ENCODE measurements around the gene ZBED1.
"Not testable (repeated sequence)": the region's sequence is repeated elsewhere in the genome, so short reads cannot be mapped to it uniquely, and the experiment has no call there.

Gene ZBED1

DNA sequence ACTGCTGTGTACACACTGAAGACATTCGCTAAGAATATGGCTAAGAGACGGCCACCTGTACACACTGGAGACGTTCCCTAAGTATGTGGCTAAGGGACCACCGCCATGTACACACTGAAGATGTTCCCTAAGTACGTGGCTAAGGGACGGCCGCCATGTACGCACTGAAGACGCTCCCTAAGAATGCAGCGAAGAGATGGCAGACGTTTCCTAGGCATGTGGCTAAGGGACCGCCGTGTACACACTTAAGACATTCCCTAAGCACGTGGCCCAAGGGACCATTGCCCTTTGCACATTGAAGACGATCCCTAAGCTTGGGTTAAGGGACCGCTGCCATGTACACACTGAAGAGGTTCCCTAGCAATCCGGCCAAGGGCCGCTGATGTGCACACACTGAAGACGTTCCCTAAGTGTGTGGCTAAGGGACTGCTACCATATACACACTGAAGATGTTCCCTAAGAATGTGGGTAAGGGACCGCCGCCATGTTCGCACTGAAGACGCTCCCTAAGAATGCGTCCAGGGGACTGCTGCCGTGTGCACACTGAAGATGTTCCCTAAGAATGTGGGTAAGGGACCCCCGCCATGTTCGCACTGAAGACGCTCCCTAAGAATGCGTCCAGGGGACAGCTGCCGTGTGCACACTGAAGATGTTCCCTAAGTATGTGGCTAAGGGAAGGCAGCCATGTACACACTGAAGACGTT is 36.7 kb downstream of the ZBED1 start:
- DNase-seq: no peak
- in situ Hi-C loops (cut with HindIII; ENCODE audit: low pct_ligation_motif_present, low pct_unique_long_range_greater_than_20kb, low sequenced_read_pairs): no loop called here

DNA sequence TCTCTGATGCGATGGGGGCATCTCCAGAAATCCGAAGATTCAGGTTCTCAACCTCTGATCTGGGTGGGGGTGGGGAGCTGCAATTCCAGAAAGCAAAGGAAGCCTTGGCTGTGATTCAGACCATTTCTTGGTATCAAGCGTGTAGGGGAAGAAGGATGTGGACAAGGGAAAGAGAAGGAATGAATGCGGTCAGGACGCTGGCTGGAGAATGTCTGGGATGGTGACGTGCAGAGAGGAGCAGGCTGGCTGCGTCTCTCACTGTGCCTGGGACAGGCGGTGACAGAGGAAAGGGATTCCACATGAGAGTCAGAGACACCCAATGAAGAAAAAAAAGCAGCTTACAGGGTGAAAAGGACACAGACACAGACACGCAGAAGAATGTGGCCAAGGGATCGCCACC is 37.3 kb downstream of the ZBED1 start:
- DNase-seq; in situ Hi-C loops (cut with HindIII; ENCODE audit: low pct_ligation_motif_present, low pct_unique_long_range_greater_than_20kb, low sequenced_read_pairs): not testable (repeated sequence)

DNA sequence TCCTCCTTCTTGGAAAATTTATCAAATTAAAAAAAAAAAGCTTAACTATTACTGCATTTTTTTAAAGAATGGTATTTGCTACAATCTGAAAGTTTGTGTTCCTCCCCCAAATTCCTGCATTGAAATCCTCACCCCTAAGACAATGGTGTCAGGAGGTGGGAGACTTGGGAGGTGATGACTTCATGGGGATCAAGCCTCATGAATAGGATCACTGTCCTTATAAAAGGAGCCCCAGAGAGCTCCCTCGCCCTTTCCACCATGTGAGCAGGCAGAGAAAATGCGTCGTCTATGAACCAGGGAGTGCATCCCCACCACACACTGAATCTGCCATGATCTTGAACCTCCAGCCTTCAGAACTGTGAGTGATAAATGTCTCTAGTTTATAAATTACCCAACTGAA is 38.0 kb downstream of the ZBED1 start:
- DNase-seq: no peak
- in situ Hi-C loops (cut with HindIII; ENCODE audit: low pct_ligation_motif_present, low pct_unique_long_range_greater_than_20kb, low sequenced_read_pairs): no loop called here

DNA sequence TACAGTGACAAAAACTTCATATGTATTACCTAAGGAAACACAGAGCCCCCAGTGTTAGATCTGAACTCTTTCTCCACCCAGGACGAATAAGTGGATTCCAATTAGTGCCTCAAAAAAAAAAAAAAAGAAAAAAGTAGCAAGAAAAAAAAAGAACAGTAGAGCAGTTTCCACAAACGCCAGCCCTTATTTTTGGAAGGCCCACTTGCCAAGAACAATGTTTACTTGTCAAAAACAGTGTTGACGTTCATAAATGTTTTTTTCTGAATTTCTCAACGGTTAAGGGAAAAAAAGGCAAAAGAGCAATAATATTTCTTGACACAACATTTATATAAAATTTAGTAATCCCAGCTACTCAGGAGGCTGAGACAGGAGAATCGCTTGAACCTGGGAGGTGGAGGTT is 38.7 kb downstream of the ZBED1 start:
- DNase-seq: no peak
- in situ Hi-C loops (cut with HindIII; ENCODE audit: low pct_ligation_motif_present, low pct_unique_long_range_greater_than_20kb, low sequenced_read_pairs): no loop called here

DNA sequence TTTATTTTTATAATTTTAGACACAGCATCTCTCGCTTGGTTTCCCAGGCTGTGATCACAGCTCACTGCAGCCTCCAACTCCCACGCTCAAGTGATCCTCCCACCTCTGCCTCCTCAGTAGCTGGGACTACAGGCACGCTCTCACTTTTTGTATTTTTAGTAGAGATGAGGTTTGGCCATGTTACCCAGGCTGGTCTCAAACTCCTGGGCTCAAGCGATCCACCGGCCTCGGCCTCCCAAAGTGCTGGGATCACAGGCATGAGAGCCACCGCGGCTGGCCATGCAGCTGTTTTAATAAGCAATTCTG is 39.1 kb downstream of the ZBED1 start:
- in situ Hi-C loops (cut with HindIII; ENCODE audit: low pct_ligation_motif_present, low pct_unique_long_range_greater_than_20kb, low sequenced_read_pairs): no loop called here

DNA sequence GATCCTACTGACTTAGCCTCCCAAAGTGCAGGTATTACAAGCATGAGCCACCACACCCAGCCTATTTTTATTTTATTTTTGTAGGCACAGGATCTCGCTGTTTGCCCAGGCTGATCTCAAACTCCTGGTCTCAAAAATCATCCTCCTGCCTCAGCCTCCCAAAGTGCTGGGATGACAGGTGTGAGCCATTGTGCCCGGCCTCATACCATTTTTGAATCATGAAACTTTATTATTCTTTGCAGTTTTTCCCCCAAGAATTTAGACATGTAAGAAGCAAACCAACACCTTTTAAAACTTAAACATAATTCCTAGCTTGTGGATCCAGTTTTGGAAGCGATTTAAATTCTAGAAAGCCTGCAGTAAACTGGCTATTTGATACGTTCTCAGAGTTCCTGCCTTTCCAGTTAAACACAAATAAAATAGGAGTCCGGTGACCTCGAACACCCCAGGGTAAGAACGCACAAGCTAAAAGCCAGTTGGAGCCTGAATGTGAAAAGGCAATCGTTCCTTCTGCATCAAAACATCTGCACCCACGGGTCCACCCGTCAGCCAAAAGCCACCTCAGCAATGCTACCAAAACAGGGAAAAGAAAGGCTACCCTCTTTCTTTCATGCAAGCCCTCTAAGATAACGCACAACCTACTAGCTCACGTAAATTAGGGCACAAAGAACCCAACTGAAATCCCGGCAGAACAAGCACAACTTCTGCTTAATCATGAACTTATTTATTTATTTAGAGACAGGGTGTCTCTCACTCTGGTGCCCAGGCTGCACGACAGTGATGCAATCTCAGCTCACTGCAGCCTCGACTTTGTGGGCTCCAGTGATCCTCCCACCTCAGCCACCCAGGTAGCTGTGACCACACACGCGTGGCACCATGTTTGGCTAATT is 39.7 kb downstream of the ZBED1 start:
- DNase-seq; in situ Hi-C loops (cut with HindIII; ENCODE audit: low pct_ligation_motif_present, low pct_unique_long_range_greater_than_20kb, low sequenced_read_pairs): not testable (repeated sequence)

More for the DNA sequence above, 39.1 kb downstream of the ZBED1 start:
- DNase-seq: no peak

DNA sequence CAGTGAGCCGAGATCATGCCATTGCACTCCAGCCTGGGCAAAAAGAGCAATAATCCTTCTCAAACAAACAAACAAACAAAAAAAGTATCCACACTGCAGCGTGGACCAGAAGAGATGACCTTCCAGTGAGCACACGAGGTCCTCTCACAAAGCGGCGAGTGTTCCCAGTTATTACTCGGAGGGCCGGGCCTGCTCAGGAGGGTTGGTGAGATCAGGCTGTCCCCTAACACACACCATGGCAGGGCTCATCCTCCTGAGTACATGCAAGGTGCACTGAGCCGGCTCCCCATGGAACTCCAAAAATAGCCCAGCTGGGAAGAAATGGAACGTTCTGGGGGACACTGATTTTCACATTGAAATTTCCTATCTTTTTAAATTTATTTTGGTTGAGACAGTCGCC is 40.7 kb downstream of the ZBED1 start:
- in situ Hi-C loops (cut with HindIII; ENCODE audit: low pct_ligation_motif_present, low pct_unique_long_range_greater_than_20kb, low sequenced_read_pairs): not testable (repeated sequence)

DNA sequence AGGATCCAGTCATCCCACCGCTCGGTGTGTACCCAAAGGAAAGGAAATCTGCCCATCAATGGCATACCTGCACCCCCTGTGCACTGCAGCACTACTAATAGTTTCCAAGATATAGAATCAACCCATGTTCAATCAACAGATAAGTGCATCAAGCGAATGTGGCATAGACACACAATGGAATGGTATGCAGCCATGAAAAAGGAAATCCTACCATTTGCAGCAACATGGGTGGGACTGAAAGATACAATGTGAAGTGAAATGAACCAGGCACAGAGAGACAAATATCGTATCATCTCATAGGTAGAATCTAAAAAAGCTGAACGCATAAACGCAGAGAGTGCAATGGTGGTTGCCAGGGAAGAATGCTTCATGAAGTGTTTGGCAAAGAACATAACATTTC is 42.5 kb downstream of the ZBED1 start:
- in situ Hi-C loops (cut with HindIII; ENCODE audit: low pct_ligation_motif_present, low pct_unique_long_range_greater_than_20kb, low sequenced_read_pairs): no loop called here
- no peak for DNase-seq

More for the DNA sequence above, 40.7 kb downstream of the ZBED1 start:
- DNase-seq: not testable (repeated sequence)

DNA sequence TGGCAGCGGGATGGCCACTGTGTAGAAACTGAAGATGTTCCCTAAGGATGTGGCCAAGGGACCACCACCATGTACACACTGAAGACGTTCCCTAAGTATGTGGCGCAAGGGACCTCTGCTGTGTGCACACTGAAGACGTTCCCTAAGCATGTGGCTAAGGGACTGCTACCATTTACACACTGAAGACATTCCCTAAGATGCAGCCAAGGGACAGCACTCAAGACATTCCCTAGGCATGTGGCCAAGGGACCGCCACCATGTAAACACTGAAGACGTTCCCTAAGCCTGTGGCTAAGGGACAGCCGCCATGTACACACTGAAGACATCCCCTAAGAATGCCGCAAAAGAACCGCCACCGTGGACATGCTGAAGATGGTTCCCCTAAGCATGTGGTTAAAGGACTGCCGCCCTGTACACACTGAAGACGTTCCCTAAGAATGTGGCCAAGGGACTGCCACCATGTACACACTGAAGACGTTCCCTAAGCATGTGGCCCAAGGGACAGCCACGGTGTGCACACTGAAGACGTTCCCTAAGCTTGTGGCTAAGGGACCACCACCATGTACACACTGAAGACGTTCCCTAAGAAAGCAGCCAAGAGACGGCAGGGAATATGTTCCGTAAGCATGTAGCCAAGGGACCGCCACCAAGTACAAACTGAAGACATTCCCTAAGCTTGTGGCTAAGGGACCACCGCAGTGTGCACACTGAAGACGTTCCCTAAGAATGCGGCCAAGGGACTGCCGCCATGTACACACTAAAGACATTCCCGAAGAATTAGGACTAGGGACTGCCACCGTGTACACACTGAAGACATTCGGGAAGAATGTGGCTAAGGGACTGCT is 43.3 kb downstream of the ZBED1 start:
- DNase-seq: no peak
- in situ Hi-C loops (cut with HindIII; ENCODE audit: low pct_ligation_motif_present, low pct_unique_long_range_greater_than_20kb, low sequenced_read_pairs): no loop called here

DNA sequence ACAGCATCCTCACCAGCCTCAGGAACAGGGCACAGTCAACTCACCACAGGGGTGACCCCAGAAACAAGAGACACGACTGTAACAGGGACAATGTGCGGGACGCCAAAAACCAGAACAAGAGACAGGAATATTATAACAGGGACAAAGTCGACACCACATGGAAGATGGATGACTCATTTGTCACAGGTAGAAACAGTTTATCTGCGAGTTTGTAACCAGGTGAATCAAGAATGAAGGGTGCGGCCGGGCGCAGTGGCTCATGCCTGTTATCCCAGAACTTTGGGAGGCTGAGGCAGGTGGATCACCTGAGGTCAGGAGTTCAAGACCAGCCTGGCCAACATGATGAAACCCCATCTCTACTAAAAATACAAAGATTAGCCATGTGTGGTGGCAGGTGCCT is 44.7 kb downstream of the ZBED1 start:
- DNase-seq; in situ Hi-C loops (cut with HindIII; ENCODE audit: low pct_ligation_motif_present, low pct_unique_long_range_greater_than_20kb, low sequenced_read_pairs): not testable (repeated sequence)

DNA sequence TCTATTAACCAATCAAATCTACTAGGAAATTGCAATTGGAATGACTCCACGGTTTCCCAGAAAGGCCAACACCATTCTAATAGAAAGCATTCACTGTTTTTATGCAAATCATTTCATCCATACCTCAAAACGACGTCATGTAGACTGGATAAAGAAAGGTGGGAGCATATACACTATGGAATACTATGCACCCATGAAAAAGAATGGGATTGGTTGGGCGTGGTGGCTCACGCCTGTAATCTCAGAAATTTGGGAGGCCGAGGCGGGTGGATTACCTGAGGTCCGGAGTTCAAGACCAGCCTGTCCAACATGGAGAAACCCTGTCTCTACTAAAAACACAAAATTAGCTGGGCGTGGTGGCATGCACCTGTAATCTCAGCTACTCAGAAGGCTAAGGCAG is 46.2 kb downstream of the ZBED1 start:
- in situ Hi-C loops (cut with HindIII; ENCODE audit: low pct_ligation_motif_present, low pct_unique_long_range_greater_than_20kb, low sequenced_read_pairs): not testable (repeated sequence)

DNA sequence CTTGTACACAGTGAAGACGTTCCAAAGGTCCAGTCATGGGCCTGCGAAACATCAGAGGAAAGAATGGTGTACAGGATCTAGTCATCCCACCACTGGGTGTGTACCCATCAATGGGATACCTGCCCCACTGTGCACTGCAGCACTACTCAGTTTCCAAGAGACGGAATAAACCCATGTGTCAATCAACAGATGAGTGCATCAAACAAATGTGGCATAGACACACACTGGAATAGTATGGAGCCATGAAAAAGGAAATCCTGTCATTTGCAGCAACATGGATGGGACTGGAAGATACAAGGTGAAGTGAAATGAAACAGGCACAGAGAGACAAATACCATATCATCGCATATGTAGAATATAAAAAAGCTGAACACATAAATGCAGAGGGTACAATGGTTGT is 48.0 kb downstream of the ZBED1 start:
- in situ Hi-C loops (cut with HindIII; ENCODE audit: low pct_ligation_motif_present, low pct_unique_long_range_greater_than_20kb, low sequenced_read_pairs): no loop called here
- DNase-seq: no peak

More for the DNA sequence above, 46.2 kb downstream of the ZBED1 start:
- not testable (repeated sequence) for DNase-seq

DNA sequence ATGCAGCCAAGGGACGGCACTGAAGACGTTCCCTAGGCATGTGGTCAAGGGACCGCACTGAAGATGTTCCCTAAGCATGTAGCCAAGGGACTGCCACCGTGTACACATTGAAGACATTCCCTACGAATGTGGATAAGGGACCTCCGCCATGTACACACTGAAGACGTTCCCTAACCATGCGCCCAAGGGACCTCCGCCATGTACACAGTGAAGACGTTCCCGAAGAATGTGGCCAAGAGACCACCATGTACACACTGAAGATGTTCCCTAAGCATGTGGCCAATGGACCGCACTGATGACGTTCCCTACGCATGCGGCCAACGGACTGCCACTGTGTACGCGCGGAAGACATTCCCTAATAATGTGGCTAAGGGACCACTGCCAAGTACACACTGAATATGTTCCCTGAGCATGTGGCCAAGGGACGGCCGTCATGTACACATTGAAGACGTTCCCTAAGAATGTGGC is 48.4 kb downstream of the ZBED1 start:
- no peak for DNase-seq
- in situ Hi-C loops (cut with HindIII; ENCODE audit: low pct_ligation_motif_present, low pct_unique_long_range_greater_than_20kb, low sequenced_read_pairs): no loop called here

DNA sequence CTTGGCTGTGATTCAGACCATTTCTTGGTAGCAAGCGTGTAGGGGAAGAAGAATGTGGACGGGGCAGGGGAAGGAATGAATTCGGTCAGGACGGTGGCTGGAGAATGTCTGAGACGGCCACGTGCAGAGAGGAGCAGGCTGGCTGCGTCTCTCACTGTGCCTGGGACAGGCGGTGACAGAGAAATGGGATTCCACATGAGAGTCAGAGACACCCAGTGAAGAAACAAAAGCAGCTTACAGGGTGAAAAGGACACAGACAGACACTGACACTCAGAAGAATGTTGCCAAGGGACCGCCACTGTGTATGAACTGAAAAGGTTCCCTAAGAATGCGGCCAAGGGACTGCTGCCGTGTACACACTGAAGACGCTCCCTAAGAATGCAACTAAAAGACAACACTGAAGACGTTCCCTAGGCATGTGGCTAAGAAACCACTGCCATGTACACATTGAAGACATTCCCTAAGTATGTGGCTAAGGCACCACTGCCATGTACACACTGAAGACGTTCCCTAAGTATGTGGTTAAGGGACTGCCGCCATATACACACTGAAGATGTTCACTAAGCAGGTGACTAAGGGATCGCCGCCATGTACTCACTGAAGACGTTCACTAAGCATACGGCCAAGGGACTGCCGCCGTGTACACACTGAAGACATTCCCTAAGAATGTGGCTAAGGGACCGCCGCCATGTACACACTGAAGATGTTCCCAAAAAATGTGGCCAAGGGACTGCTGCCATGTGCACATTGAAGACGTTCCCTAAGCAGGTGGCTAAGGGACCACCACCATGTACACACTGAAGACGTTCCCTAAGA is 49.1 kb downstream of the ZBED1 start:
- in situ Hi-C loops (cut with HindIII; ENCODE audit: low pct_ligation_motif_present, low pct_unique_long_range_greater_than_20kb, low sequenced_read_pairs): no loop called here
- no peak for DNase-seq

DNA sequence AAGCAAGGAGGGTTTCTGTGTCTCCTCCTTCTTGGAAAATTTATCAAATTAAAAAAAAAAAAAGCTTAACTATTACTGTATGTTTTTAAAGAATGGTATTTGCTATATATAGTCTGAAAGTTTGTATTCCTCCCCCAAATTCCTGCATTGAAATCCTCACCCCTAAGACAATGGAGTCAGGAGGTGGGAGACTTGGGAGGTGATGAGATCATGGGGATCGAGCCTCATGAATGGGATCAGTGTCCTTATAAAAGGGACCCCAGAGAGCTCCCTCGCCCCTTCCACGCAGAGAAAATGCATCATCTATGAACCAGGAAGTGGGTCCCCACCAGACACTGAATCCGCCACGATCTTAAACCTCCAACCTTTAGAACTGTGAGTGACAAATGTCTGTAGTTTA is 50.1 kb downstream of the ZBED1 start:
- no peak for DNase-seq
- in situ Hi-C loops (cut with HindIII; ENCODE audit: low pct_ligation_motif_present, low pct_unique_long_range_greater_than_20kb, low sequenced_read_pairs): no loop called here

DNA sequence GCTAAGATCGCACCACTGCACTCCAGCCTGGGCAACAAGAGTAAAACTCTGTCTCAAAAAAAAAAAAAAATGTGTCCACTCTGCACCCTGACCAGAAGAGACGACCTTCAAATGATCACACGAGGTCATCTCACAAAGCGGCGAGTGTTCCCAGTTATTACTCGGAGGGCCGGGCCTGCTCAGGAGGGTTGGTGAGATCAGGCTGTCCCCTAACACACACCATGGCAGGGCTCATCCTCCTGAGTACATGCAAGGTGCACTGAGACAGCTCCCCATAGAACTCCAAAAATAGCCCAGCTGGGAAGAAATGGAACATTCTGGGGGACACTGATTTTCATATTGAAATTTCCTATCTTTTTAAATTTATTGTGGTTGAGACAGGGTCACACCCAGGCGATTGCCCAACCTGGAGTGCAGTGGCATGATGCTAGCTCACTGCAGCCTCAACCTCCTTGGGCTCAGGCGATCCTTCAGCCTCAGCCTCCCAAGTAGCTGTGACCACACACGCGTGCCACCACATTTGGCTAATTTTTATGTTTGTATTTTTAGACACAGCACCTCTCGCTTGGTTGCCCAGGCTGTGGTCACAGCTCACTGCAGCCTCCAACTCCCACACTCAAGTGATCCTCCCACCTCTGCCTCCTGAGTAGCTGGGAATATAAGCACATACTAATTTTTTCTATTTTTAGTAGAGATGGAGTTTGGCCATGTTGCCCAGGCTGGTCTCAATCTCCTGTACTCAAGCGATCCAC is 51.5 kb downstream of the ZBED1 start:
- in situ Hi-C loops (cut with HindIII; ENCODE audit: low pct_ligation_motif_present, low pct_unique_long_range_greater_than_20kb, low sequenced_read_pairs): no loop called here
- no peak for DNase-seq

DNA sequence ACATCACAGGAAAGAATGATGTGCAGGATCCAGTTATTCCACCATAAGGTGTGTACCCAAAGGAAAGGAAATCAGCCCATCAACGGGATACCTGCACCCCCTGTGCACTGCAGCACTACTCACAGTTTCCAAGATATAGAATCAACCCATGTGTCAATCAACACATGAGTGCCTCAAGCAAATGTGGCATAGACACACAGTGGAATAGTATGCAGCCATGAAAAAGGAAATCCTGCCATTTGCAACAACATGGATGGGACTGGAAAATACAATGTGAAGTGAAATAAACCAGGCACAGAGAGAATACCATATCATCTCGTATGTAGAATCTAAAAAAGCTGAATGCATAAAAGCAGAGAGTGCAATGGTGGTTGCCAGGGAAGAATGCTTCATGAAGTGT is 53.3 kb downstream of the ZBED1 start:
- no peak for DNase-seq
- in situ Hi-C loops (cut with HindIII; ENCODE audit: low pct_ligation_motif_present, low pct_unique_long_range_greater_than_20kb, low sequenced_read_pairs): no loop called here

DNA sequence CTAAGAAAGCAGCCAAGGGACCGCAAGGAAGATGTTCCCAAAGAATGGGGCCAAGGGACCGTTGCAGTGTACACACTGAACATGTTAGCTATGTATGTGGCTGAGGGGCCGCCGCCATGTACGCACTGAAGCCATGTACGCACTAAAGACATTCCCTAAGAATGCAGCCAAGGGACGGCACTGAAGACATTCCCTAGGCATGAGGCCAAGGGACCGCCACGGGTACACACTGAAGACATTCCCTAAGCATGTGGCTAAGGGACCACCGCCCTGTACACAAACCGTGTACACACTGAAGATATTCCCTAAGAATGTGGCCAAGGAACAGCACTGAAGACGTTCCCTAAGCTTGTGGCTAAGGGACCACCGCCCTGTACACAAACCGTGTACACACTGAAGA is 54.0 kb downstream of the ZBED1 start:
- in situ Hi-C loops (cut with HindIII; ENCODE audit: low pct_ligation_motif_present, low pct_unique_long_range_greater_than_20kb, low sequenced_read_pairs): no loop called here
- no peak for DNase-seq
